Endothelial cell of umbilical vein (primary cell): ENCODE results near the gene CCDC136.

Source experiments
- EZH2 ChIP-seq: IDR thresholded peaks from 2 replicates; pipeline ENCODE4 v1.6.1; 2012; ENCODE audit warnings: borderline replicate concordance, low read depth, mild to moderate bottlenecking, moderate library complexity, low read length, inconsistent platforms; ENCODE audit not compliant: severe bottlenecking
- FOS ChIP-seq: IDR thresholded peaks from 2 replicates; pipeline ENCODE4 v1.6.1; 2011; ENCODE audit warnings: mild to moderate bottlenecking, low read length, moderate library complexity, borderline replicate concordance; ENCODE audit not compliant: insufficient read depth
- JUN ChIP-seq: IDR thresholded peaks from 2 replicates; pipeline ENCODE4 v1.6.1; 2011; ENCODE audit warnings: borderline replicate concordance, low read depth; ENCODE audit not compliant: insufficient read length, insufficient read depth
- MAX ChIP-seq: IDR thresholded peaks from 2 replicates; pipeline ENCODE4 v1.6.1; 2011; ENCODE audit not compliant: insufficient read depth, insufficient read length
- MYC ChIP-seq: IDR thresholded peaks from one replicate; pipeline ENCODE4 v1.6.1; 2011; ENCODE audit warnings: mild to moderate bottlenecking, low read depth, low read length
- POLR2A ChIP-seq: IDR thresholded peaks from 2 replicates; pipeline ENCODE4 v1.6.1; 2012; ENCODE audit warnings: low read depth, mild to moderate bottlenecking, control low read depth, low read length
- POLR2AphosphoS5 ChIP-seq: IDR thresholded peaks from 2 replicates; pipeline ENCODE4 v1.6.1; 2012; ENCODE audit warnings: low read depth, mild to moderate bottlenecking, control low read depth, low read length, moderate library complexity; ENCODE audit not compliant: insufficient read depth
- TF ChIP-seq, protein P1 (sequence below), 2 donors: IDR thresholded peaks; 1 replicate in 1 of 2; 2 replicates in 1 of 2; pipeline ENCODE4 v1.5.1; 2011; ENCODE audit warnings: low read length in 2 of 2, mild to moderate bottlenecking in 2 of 2, moderate library complexity in 2 of 2, control low read depth in 1 of 2, inconsistent platforms in 1 of 2, low read depth in 1 of 2; ENCODE audit not compliant: insufficient read depth in 1 of 2; ENCODE audit errors: extremely low read depth in 1 of 2

DNA sequence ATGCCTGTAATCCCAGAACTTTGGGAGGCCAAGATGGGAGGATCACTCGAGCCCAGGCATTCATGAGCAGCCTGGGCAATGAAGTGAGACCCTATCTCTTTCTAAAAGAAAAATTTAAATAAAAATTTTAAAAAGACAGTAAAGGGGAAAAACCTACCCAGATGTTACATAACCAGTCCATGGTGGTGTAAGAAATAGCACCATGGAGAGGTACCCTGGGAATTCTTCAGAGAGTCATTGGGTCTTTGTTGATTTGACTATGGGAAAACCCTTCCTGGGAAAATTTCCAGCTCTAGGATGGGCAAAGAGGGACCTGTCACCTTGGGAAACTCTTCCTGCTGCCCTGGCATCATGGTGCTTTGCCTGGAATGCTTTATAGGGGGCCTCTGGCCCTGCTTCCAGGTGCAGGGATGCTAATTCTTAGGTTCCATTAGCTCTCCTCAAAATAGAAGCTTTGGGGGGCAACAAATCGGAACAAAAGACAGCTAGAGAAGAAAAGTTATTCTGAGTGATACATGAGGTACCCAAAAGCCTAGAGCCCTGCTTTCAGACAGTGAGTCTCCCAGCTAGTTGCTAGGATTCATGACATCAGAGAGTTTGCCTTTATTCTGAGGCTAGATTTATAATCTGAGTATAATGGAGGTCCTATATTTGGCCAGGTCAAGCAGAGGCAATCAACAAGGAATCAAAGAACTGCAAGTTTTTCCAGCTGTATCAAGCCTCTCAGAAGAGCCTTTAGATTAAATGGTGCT is 10.1 kb downstream of the CCDC136 start:
- no peak for TF ChIP-seq EZH2
- no peak for TF ChIP-seq JUN
- TF ChIP-seq, protein P1, sequence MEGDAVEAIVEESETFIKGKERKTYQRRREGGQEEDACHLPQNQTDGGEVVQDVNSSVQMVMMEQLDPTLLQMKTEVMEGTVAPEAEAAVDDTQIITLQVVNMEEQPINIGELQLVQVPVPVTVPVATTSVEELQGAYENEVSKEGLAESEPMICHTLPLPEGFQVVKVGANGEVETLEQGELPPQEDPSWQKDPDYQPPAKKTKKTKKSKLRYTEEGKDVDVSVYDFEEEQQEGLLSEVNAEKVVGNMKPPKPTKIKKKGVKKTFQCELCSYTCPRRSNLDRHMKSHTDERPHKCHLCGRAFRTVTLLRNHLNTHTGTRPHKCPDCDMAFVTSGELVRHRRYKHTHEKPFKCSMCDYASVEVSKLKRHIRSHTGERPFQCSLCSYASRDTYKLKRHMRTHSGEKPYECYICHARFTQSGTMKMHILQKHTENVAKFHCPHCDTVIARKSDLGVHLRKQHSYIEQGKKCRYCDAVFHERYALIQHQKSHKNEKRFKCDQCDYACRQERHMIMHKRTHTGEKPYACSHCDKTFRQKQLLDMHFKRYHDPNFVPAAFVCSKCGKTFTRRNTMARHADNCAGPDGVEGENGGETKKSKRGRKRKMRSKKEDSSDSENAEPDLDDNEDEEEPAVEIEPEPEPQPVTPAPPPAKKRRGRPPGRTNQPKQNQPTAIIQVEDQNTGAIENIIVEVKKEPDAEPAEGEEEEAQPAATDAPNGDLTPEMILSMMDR (IDR thresholded peaks at IDR 0.05; ENCODE audit: extremely low read depth in 1 of 2, insufficient read depth in 1 of 2, low read depth in 1 of 2, low read length in 2 of 2) = no peak
- no peak for TF ChIP-seq MYC
- TF ChIP-seq POLR2A = no peak
- no peak for TF ChIP-seq POLR2AphosphoS5
- TF ChIP-seq MAX = no peak
- no peak for TF ChIP-seq FOS
